ENCODE data around the gene XYLT1. TPM values are rescaled to one million over a fixed set of nuclear protein-coding genes. Genes with fewer than 3 reads are reported as not detected.

XYLT1 gene
- total and polyA plus RNA-seq, 2 of the 8 experiments (the other 6 are each of a cell fraction or from before 2014, with no cell fraction given): 6.6 to 25.4 TPM

- POLR2A ChIA-PET (ENCODE audit: partially characterized antibody): interaction anchor here (4.7 kb wide), 1 partner anchor 9 kb away, joined by 19 read pairs; no protein-coding TSS in a partner anchor
These were observed 73.3 kb downstream of the XYLT1 start for GRCh38 chr16:17397499-17397891.

More at GRCh38 chr16:17397499-17397891, 73.3 kb downstream of the XYLT1 start:
- Histone ChIP-seq H3K79me2 (ENCODE audit: control insufficient read depth in 1 of 2, insufficient read depth in 2 of 2, low read length in 2 of 2) (peaks cover 0 to 12% of the 10 kb centered on the region in 2 experiments; a peak in 2 of 4 replicates), H3K27ac (ENCODE audit: low read depth, low read length) (no peak overlapping the region), H3K36me3 (ENCODE audit: control insufficient read depth in 2 of 4, insufficient read depth in 4 of 4, low read length in 3 of 4) (no peaks in the 10 kb centered on the region), H3K79me1 (ENCODE audit: low read depth, low read length) (peaks cover 4% of the 10 kb centered on the region; the same call in 1 of the 2 replicates), H3K23ac (ENCODE audit: insufficient read length) (no peak overlapping the region), H3K4me3 (ENCODE audit: extremely low read depth in 1 of 4, insufficient read depth in 2 of 4, low read depth in 3 of 4, low read length in 4 of 4) (no peak overlapping the region), H3K9ac (replicated peaks in 1 of 4; ENCODE audit: extremely low read depth in 1 of 4, low read depth in 3 of 4, low read length in 3 of 4) (no peak overlapping the region), H2BK20ac (ENCODE audit: low read length) (no peak overlapping the region), H3K23me2 (ENCODE audit: low read depth, low read length) (no peaks in the 10 kb centered on the region), H3K18ac (ENCODE audit: extremely low read depth, low read length) (no peak overlapping the region; the same call in 1 of the 2 replicates), H3K14ac (ENCODE audit: insufficient read length) (no peak overlapping the region), H3K4me1 (replicated peaks in 1 of 4; ENCODE audit: control insufficient read depth in 3 of 4, insufficient read depth in 4 of 4, low read length in 3 of 4) (peaks cover 0 to 21% (median 5%) of the 10 kb centered on the region in 4 experiments; a peak in 4 of 7 replicates), H3K4ac (replicated peaks; ENCODE audit: insufficient read length, low read depth, low read length) (no peak overlapping the region), H4K91ac (replicated peaks; ENCODE audit: insufficient read length, low read length) (no peak overlapping the region), H3K27me3 (replicated peaks in 1 of 4; ENCODE audit: control insufficient read depth in 3 of 4, extremely low read depth in 1 of 4, insufficient read depth in 3 of 4, low read length in 3 of 4) (no peaks in the 10 kb centered on the region; a peak in 1 of 7 replicates), H3K56ac (replicated peaks; ENCODE audit: insufficient read length, low read depth, low read length) (no peak overlapping the region), H2BK12ac (ENCODE audit: low read depth, low read length) (0 out of 2 replicates have a peak overlapping the region, but pooled peaks have one; percentile 18), H3K9me3 (ENCODE audit: insufficient read depth in 2 of 2, low read depth in 1 of 2, low read length in 1 of 2) (no peaks in the 10 kb centered on the region), H2BK5ac (ENCODE audit: low read depth, low read length) (no peak overlapping the region), H4K20me1 (replicated peaks in 1 of 2; ENCODE audit: control insufficient read depth in 1 of 2, insufficient read depth in 2 of 2, low read length in 2 of 2) (peaks cover 0 to 2% of the 10 kb centered on the region in 2 experiments), H4K8ac (ENCODE audit: extremely low read depth, insufficient read depth, low read length) (no peak overlapping the region), H4K5ac (ENCODE audit: insufficient read length, low read depth, low read length) (no peak overlapping the region), H2AK5ac (ENCODE audit: low read depth, low read length) (no peak overlapping the region), H3K4me2 (ENCODE audit: insufficient read depth in 1 of 2, low read depth in 2 of 2, low read length in 2 of 2) (no peak overlapping the region), H2BK120ac (replicated peaks; ENCODE audit: low read depth, low read length) (no peak overlapping the region), H2BK15ac (ENCODE audit: low read length) (no peak overlapping the region), H2AFZ (ENCODE audit: low read length) (no peak overlapping the region)
- DNase-seq (ENCODE audit: low read depth in 1 of 2, low spot score in 2 of 2): no peak
- 97% methylated on average over 3 of the region's 4 CpGs; no CpG with 5 or more reads in 1 of the 2 experiments for WGBS, 2 experiments (ENCODE audit: extremely low coverage in 1 of 2, insufficient coverage in 1 of 2, insufficient read length in 1 of 2, insufficient replicate concordance in 2 of 2, low coverage in 1 of 2, low lambda C conversion rate in 2 of 2, missing lambda C conversion rate in 1 of 2)
- CTCF ChIA-PET (ENCODE audit: partially characterized antibody): interaction anchor here (0.6 to 1.5 kb wide), 4 partner anchors 14 to 405 kb away, joined by 3 to 5 read pairs (median 3); no protein-coding TSS in a partner anchor
- no peak for TF ChIP-seq CBX5 (IDR thresholded peaks at IDR 0.05; ENCODE audit: low read depth, low read length)
- no peak for TF ChIP-seq ASH2L (IDR thresholded peaks at IDR 0.05; ENCODE audit: low read length)
- no peak for TF ChIP-seq TBP (IDR thresholded peaks at IDR 0.05; ENCODE audit: low read depth, low read length)
- TF ChIP-seq TAF1 (IDR thresholded peaks at IDR 0.05; ENCODE audit: low read depth, low read length): no peak
- TF ChIP-seq RNF2 (IDR thresholded peaks at IDR 0.05; ENCODE audit: borderline replicate concordance, low read depth, low read length, missing control alignments, poor library complexity, severe bottlenecking): no peak
- TF ChIP-seq BRCA1 (IDR thresholded peaks at IDR 0.05; ENCODE audit: low read depth, low read length): no peak
- no peak for FAIRE-seq

Data from H1 (cell line).